NCI-H2081 treated with DMSO at 0.1 percent for 48 hours (cell line): ENCODE measurements around the gene VPS9D1.

Experiments
- DNase-seq: peaks from one replicate; lab custom pipeline; 2025; lab: John Stamatoyannopoulos, UW

The VPS9D1 gene, protein sequence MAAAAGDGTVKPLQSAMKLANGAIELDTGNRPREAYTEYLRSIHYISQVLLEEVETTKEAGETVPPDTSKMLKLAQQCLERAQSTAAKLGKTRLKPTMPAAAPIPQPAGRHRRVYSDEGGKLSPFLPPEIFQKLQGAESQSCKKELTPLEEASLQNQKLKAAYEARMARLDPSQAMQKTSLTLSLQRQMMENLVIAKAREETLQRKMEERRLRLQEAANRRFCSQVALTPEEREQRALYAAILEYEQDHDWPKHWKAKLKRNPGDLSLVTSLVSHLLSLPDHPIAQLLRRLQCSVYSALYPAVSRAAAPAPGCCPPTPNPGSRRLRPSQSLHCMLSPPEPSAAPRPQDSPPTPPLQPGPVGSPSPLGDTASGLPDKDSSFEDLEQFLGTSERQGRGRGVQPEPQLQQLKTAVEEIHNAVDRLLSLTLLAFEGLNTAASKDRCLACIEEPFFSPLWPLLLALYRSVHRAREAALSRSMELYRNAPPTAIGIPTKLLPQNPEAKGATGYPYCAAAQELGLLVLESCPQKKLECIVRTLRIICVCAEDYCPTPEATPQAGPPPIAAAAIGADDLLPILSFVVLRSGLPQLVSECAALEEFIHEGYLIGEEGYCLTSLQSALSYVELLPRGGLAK

DNA sequence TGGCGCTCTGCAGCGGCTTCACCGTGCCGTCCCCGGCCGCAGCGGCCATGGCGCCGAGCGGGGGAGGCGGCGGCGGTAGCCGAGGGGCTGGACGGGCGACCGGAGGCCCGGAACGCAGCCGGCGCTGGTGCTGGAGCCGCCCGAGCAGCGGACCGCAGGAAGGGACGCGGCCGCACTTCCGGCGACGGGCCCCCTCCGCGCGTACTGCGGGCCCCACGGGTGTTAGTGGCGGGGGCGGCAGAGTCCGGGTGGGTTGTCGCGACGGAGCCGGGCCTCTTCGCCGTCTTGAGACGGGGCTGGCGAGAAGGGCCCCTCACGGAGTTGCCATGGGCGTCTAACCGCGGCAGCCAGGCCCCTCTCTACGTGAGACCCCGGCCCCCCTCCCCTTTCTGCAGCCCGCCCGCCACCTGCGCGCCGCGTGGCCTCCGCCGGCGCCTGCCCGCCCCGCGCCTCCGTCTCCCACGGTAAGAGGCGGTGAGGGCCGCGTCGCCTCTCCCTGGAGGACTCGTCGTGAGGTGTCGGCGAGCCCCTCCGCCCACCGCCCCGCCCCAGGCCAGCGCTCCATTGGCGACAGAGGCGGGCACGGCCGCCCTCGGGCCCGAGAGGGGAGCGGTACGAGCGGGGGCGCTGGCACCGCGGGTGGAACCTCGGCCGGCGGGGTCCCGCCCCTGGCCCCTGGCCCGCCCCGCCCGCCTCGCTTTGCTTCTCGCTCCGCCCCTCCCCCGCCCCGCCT is at the start of gene VPS9D1, which contains the start of gene ZNF276:
TSS of gene VPS9D1 (minus strand) at position 86 of the 733 bp plus-strand sequence. CDS start at position 49, 37 bp downstream.
TSS of gene ZNF276 (plus strand) at position 725 of the 733 bp plus-strand sequence. CDS start 104 bp downstream, outside the sequence.
- DNase-seq = no peak

DNA sequence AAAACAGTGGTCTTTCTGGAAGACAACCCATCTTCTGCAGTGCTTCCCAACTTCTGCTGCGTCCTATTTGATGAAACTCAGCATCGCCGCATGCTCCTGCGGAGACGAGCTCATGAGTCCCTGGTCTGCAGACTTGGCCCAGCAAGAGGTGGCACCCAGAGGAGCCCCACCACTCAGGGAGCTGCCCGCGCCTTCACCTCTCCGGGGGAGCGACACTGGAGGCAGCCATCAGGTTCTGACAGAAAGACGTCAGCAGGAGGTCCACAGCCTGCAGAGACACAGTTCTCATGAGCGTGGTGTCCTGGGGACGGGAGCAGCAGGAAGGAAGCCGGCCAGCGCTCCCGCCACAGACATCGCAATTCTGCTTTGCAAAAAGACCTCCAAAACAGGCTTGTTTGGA is 49.7 kb upstream of the VPS9D1 start:
- DNase-seq = no peak

DNA sequence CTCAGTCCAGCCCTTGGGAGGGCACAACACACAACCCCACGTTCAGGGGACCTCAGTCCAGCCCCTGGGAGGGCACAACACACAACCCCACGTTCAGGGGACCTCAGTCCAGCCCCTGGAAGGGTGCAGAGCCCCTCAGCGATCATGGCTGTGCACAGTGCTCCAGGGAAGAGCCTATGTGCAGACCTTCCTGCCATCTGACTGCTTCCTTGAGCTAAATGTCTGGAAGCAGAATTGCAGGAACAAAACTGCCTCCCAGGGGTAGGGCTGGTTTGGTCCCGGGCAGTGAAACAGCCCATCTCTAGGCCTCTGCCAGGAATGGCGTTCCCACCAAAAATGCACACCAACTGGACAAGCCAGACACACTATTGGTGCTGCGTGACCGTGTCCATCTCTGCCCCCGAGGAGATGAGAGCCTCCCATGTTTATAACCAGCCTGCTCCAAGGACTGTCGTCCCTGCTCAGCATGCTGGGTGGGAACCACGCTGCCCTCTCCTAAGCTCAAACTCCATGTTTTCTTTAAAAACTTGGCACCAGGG is 44.7 kb upstream of the VPS9D1 start:
- DNase-seq = no peak

DNA sequence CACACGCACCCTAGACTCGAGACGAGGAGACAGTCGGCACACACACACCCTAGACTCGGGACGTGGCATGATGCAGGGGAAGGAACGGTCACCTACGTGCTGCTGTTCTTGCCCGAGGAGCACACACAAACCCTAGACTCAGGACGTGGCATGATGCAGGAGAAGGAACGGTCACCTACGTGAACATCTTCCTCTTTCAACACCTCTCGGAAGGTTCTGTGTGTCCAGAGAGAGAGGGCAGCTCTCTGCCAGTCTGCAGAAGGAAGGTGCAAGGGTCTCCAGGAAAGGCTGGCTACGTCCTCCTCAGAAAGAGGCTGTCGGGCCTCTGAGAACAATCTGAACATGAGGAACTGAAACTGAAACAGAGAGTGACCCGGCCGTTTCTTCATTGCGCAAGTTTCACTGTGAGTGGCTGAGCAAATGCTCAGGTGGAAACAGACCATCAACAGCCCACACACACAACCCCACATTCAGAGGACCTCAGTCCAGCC is 44.1 kb upstream of the VPS9D1 start:
- DNase-seq = no peak

DNA sequence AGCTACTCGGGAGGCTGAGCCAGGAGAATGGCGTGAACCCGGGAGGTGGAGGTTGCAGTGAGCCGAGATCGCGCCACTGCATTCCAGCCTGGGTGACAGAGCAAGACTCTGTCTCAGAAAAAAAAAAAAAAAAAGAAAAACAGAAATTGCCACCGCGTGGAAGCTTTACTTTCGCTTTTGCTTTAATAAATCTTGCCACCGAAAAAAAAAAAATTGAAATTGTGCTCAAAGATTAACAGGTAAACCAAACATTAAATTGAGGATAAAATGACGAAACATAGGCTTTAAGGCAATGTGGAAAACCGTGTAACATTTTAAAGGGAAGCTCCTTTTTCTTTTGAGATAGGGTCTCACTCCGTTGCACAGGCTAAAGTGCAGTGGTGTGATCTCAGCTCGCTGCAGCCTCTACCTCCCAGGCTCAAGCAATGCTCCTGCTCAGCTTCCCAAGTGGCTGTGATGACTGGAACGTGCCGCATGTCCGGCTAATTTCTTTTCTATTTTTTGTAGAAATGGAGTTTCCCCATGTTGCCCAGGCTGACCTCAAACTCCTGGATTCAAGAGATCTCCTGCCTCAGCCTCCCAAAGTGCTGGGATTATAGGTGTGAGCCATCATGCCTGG is 40.7 kb upstream of the VPS9D1 start:
- no peak for DNase-seq

DNA sequence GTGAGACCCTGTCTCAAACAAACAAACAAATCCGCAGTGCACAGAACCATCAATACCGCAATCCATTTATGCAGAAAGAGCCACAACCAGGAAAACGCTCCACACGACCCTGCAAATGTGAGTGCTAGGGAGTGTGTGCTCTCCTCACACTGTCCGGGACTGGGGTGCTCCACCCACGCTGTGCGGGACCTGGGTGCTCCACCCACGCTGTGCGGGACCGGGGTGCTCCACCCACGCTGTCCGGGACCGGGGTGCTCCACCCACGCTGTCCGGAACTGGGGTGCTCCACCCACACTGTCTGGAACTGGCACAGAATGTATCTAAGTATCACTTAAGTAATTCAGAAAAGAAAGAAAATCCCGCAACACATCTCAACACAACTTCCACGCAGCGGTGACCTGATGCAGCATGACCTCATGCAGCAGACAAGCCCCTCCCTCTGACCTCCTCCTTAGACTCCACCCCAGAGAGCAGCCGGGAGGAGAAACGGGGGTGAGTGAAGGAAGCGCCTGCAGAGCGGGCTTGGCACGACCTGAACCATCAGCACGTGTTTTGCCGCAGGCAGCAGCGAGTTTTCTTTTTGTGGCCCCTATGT is 39.1 kb upstream of the VPS9D1 start:
- DNase-seq = no peak

DNA sequence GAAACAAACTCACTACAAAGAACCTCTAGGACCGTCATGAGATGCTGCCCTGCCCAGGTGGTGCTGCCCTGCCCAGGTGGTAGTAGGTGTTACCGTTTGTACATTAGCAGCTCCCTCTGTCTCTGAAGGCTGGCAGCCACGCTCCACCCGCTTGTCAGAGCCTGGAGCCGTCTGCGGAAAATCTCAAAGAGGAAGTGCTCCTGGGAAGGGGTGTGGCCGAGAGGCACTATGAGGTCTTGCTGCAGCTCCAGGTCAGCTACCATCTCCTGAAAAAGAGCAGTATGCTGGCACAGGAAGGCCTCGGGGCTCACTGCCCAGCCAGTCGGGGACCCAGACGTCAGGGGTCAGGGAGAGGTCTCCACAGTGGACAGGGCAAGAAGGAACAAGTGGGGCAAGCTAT is 28.9 kb upstream of the VPS9D1 start:
- DNase-seq = no peak

DNA sequence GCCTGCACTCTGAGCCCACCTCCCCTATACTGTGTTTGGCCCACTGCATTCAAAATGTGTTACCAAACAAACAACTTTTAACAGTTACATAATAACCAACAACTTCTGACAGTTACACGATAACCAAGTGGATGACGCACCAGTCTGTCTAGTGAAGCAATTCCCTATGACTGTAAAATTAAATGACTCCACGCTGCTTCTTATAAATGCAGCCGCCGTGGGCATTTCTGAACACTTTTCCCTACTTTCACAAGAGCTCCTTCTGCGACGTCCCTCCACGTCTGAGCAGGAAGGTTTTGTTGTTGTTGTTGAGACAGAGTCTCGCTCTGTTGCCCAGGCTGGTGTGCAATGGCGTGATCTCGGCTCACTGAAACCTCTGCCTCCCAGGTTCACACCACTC is 28.2 kb upstream of the VPS9D1 start:
- DNase-seq = no peak

DNA sequence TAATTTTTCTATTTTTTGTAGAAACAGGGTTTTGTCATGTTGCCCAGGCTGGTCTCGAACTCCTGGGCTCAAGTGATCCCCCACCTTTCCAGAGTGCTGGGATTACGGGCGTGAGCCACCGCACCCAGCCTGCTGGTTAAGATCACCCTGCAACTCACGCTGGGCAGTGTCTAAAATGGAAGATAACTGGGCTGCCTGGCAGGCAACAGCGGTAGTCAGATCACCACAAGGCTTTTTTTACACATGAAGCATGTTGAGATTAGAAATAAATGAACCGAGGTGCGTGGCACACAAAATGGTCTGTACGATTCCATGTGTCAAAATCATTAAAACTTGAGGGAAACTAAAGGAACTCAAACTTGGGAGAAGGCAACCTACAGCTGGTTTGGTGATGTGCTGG is 27.4 kb upstream of the VPS9D1 start:
- DNase-seq = no peak

DNA sequence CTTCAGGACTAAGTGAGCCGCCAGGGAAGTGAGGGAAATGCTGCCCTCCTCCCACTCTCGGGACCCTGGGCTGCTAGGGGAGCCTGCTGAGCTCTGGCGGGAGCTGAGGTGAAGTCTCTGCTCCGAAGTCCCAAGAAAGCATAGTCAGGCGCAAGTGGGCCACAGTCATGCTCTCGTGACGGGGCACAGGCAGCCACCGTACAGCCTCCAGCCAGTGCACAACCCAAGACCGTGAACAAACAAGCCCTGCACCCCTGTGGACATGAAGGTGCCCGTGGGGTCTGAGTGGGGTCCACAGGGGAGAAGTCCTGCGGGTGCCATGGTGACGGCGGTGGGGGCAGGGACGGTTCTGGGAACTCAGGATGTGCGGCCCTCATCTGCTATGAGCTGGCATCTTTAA is 25.3 kb upstream of the VPS9D1 start:
- no peak for DNase-seq

DNA sequence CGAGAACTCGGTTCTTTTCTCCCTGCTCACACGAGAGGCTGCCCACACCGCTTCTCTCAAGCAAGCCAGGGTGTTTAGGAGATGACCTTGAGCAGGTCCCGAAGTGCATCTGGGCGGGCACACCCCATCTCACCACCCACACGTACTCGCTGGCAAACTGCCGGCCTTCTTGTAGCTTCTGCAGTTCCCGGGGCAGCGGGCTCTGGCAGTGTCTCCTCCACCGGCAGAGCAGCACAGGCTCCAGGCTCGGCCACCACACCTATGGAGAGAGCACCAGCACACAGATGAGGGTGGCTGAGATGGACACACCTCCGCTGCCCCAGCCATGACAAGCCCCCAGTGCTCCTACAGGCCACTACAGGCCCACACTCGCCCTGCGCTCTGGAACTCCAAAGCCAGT is 24.1 kb upstream of the VPS9D1 start:
- no peak for DNase-seq

DNA sequence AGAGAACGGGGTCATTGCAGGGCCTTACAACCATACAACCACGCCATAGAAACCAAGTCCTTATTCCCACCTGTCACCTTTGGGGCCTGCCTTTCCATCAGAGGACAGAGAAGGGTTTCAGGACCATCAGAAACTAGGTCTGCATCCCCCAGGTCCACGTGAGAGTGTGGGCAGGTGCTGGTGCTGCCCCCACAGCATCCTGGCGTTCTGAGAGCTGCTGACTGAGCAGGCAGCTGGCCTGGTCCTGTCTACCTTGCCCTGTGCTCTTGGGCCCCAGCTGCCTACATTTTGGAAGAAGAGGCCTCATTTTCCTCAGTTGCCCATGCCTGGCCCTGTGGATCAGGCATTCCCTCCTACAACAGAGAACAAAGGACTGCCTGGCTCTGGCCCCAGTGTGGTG is 22.2 kb upstream of the VPS9D1 start:
- no peak for DNase-seq

DNA sequence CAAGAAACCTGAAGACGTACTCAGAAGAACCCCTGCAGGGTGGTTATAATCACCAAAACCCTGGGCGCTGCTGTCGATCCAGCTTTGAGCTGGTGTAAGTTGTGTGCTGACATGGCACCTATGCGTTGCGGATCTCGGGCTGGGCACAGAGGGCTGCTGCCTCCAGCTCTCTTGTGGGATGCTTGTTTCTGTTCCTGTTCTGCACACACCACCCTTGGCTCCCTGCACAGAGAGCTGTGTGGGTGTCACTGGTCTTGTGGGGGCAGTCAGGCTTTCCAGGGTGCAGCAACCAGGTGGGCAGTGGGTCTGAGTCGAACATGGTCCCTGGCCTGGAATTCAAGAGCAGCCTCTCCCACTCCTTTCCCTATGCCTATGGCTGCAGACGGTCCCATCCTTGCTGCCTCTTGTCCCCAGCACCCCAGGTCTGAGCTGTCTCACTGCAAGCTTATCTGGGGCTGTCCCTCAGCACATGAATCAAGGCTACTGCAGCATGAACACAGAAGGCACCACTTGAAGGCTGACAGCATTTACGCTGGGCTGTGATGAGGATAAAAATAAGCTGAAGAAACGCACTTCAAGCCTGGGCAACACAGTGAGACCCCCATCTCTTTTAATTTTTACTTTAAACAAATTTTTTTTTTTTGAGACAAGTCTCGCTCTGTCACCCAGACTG is 20.8 kb upstream of the VPS9D1 start:
- DNase-seq = no peak

DNA sequence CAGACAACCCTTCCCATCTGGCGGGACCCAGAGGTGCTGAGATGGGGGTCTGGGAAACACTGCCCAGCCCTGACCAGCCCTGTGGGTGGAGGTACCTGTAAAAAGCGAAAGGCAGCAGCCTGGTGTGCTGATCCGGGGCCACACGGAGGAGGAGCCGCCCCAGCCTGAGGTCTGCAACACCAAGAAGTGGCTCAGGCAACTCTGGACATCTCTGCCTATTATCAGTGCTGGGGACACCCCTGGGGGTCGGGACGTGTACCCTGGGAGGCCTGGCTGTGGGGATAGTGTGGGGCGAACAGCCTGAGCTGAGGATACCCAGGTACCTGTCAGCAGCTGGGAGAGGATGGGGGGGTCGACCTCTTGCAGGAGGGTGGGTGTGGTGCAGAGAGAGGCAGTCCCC is 18.7 kb upstream of the VPS9D1 start:
- DNase-seq = no peak

DNA sequence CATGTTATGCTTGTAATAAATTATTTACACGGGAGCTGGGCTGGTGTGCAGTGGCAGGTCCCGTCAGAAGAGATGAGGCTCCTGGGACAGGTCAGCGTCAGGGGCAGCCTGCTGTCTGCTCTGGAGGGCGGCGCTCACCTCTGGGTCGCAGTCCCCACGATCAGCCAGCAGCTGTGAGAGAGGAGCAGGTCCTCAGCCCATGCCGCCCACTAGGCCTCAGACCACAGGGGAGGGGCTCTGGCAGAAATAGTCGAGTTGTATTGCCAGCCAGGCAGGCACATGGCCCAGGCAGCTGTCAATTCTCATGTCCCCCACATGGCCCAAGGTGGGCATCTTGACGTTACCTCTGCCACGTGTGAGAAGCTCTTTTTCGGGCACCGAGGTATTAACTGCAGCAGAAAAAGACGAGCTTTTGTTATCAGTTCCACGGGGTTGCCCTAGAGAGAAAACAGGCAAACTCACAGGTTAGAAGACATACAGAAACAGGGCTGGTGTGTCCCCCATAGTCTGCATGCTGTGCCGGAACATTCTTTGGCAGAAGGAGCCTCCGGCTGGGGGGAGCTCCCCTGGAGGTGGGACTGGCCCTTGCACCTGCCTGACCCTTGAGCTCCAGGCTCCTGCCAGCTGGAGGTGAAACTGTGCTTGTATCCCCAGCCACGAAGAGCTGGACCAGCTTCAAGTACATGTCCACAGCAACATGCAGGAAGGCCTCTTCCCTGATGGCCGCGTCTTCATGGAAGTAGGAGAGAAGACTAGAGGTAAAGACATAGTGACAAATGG is 18.0 kb upstream of the VPS9D1 start:
- DNase-seq = no peak

DNA sequence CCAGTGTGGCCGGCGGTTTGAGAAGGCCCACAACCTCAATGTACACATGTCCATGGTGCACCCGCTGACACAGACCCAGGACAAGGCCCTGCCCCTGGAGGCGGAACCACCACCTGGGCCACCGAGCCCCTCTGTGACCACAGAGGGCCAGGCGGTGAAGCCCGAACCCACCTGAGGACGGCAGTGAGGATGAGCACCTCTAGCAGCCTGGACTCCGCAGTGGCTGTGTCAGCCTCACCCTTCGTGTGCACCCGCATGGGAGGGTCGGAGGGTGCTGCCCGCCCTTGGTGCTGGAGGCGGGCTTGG is 17.3 kb upstream of the VPS9D1 start:
- no peak for DNase-seq

DNA sequence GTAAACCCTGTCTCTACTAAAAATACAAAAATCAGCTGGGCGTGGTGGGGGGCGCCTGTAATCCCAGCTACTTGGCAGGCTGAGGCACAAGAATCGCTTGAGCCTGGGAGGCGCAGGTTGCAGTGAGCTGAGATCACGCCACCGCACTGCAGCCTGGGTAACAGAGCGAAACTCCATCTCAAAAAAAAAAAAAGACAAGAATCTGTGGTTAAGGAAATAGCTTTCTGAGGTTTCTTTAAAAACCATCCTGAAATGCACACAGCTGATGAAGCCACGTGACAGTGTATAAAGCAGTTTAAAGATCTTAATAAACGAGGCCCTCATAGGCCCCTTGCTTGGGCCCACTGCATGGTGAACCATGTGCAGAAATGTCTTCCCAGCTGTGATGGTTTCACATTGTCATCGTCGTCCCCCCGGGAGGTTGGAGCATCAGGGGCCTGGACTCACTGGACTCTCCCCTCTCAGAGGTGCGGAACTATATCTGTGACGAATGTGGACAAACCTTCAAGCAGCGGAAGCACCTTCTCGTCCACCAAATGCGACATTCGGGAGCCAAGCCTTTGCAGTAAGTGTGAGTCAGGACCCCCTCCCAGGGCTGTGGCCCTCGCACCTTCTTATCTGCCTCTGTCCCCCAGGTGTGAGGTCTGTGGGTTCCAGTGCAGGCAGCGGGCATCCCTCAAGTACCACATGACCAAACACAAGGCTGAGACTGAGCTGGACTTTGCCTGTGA is 16.8 kb upstream of the VPS9D1 start:
- DNase-seq = no peak

DNA sequence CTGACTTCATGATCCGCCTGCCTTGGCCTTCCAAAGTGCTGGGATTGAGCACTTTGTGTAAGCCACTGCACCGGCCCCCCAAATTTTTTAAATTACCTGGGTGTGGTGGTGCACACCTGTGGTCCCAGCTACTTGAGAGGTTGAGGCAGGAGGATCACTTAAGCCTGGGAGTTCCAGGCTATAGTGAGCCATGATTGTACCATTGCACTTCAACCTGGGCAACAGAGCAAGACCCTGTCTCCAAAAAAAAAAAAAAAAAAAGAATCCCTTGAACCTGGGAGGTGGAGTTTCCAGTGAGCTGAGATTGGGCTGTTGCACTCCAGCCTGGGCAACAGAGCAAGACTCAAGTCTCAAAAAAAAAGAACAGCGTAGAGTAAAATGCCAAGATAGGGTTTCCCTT is 15.9 kb upstream of the VPS9D1 start:
- DNase-seq = no peak

DNA sequence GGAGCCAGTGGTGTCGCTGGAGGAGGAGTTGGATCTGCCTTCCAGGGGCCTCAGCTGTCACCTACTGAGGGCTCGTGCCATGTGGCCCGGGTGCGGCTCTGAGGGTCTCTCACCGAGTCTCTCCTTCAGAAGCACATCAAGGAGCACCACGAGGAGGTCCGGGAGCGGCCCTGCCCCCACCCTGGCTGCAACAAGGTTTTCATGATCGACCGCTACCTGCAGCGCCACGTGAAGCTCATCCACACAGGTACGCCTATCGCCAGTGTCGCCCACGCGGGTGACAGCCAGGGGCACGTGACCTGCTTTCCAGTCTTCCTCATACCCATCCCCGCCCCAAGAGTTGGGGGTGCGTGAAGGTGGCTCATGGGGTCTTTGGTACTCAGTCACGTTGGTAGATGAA is 13.1 kb upstream of the VPS9D1 start:
- DNase-seq = no peak

DNA sequence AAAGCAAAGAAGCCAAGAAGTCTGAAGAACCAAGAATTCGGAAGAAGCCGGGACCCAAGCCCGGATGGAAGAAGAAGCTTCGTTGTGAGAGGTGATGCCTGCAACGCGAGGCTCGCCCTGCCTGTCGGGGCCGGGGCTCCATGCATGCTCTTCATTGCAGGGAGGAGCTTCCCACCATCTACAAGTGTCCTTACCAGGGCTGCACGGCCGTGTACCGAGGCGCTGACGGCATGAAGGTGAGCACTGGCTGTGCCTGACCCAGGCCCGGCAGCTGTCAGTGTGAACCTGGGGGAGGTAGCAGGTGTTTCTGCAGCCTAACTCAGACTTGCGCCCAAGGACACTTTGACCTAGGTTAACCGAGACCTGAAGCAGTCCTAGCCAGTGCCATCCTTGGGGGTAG is 12.6 kb upstream of the VPS9D1 start:
- DNase-seq = no peak
